Measurements from ENCODE around the gene ZNF423. TPM values are rescaled to one million over a fixed set of nuclear protein-coding genes. Genes with fewer than 3 reads are reported as not detected.
A peak's percentile ranks its signal among the peaks of the same experiment; 100 is the strongest.

The ZNF423 gene
- total and polyA plus RNA-seq, 2 experiments from 2014 or later, result 14.9 to 41.8 TPM

GRCh38 chr16:49528060-49528865 lies 327.6 kb downstream of the ZNF423 start:
- Histone ChIP-seq H2AFZ (peak overlapping the region; percentile 6), H3K4me2 (peak overlapping the region; percentile 39; the same call in 1 of the 2 replicates), H3K9me2 (ENCODE audit: insufficient read depth) (no peaks in the 10 kb centered on the region), H4K20me1 (replicated peaks; ENCODE audit: insufficient read depth) (no peaks in the 10 kb centered on the region), H3K27me3 (ENCODE audit: insufficient read depth) (no peaks in the 10 kb centered on the region), H3K36me3 (ENCODE audit: insufficient read depth) (no peaks in the 10 kb centered on the region), H3K4me1 (ENCODE audit: insufficient read depth) (peaks cover 10% of the 10 kb centered on the region), H3K79me2 (replicated peaks; ENCODE audit: insufficient read depth) (no peaks in the 10 kb centered on the region), H3K27ac (ENCODE audit: low read depth) (peak overlapping the region; percentile 8; the same call in 1 of the 2 replicates), H3F3A (replicated peaks; ENCODE audit: low read depth) (no peaks in the 10 kb centered on the region), H3K4me3 (no peak overlapping the region)
- Mint-ChIP-seq H3K4me1 (peaks cover 49% of the 10 kb centered on the region), H3K27me3 (ENCODE audit: insufficient read depth, low read depth, poor library complexity) (peaks cover 9% of the 10 kb centered on the region), H3K9me3 (no peaks in the 10 kb centered on the region), H3K36me3 (ENCODE audit: low read depth) (no peaks in the 10 kb centered on the region), H3K27ac (peak overlapping the region; percentile 68; the same call in 1 of the 2 replicates), H3K4me3 (no peak overlapping the region)
- no peak for TF ChIP-seq ZNF331 (CRISPR knock-in tag; IDR thresholded peaks at IDR 0.05; ENCODE audit: low read depth)
- TF ChIP-seq CREB1 (CRISPR knock-in tag; IDR thresholded peaks at IDR 0.05; ENCODE audit: low read depth), result no peak
- TF ChIP-seq EZH2 (IDR thresholded peaks at IDR 0.05; ENCODE audit: low read depth, unreplicated experiment), result no peak
- no peak for TF ChIP-seq ZNF462 (CRISPR knock-in tag; IDR thresholded peaks at IDR 0.05)
- TF ChIP-seq EZH2phosphoT487 (IDR thresholded peaks at IDR 0.05; ENCODE audit: unreplicated experiment), result no peak
- no peak for TF ChIP-seq JUNB (IDR thresholded peaks at IDR 0.05; ENCODE audit: unreplicated experiment)
- no peak for TF ChIP-seq REST (IDR thresholded peaks at IDR 0.05; ENCODE audit: unreplicated experiment)
- TF ChIP-seq NANOG (IDR thresholded peaks at IDR 0.05; ENCODE audit: borderline replicate concordance), result no peak
- no peak for TF ChIP-seq ETS1 (IDR thresholded peaks at IDR 0.05)
- TF ChIP-seq ZNF114 (CRISPR knock-in tag; IDR thresholded peaks at IDR 0.05), result no peak
- no peak for TF ChIP-seq POLR2AphosphoS5 (IDR thresholded peaks at IDR 0.05; ENCODE audit: low read depth)
- no peak for TF ChIP-seq CTCF (conservative IDR thresholded peaks at IDR 0.05; ENCODE audit: low read depth in 2 of 2)
- TF ChIP-seq STAT1 (IDR thresholded peaks at IDR 0.05; ENCODE audit: unreplicated experiment), result no peak
- ATAC-seq (peak; percentile 17), DNase-seq (ENCODE audit: low spot score) (no peak)
